ENCODE results near the gene MATN4. TPM values are rescaled to one million over a fixed set of nuclear protein-coding genes. Genes with fewer than 3 reads are reported as not detected.

The MATN4 gene
- total and polyA plus RNA-seq, 12 donors = 0.06 to 0.28 (median 0.24) TPM; not detected in 9

- peaks cover 0 to 14% (median 8%) of the 10 kb centered on the region in 9 donors for H3K4me1 ChIP-seq
- 89 to 90% methylated on average over 52 of the region's 52 CpGs for WGBS, 2 donors
- H3K27ac ChIP-seq = no peak overlapping the region
- no peak for TF ChIP-seq CTCF (IDR thresholded peaks at IDR 0.05)
- intact Hi-C loops (cut with DNase I) = loop anchor here in 1 of 10 donors (10.0 kb wide), 1 partner anchor 293 kb away; no protein-coding TSS in a partner anchor
- no peaks in the 10 kb centered on the region for H3K36me3 ChIP-seq
- no peak for ATAC-seq
- no peaks in the 10 kb centered on the region for H3K9me3 ChIP-seq
- no peak overlapping the region for H3K4me3 ChIP-seq
- DNase-seq = no peak
- H3K27me3 ChIP-seq = peaks cover 5 to 78% (median 55%) of the 10 kb centered on the region in 7 donors
These were observed 10.2 kb downstream of the MATN4 start for GRCh38 chr20:45297786-45298497.

- Histone ChIP-seq H3K9me3 (no peaks in the 10 kb centered on the region), H3K4me1 (peaks cover 0 to 21% (median 9%) of the 10 kb centered on the region in 9 donors), H3K27me3 (peaks cover 5 to 62% (median 43%) of the 10 kb centered on the region in 7 donors), H3K27ac (no peak overlapping the region), H3K36me3 (no peaks in the 10 kb centered on the region), H3K4me3 (no peak overlapping the region)
- TF ChIP-seq CTCF (IDR thresholded peaks at IDR 0.05) = no peak
- DNase-seq (no peak), ATAC-seq (no peak)
- intact Hi-C loops (cut with DNase I) = loop anchor here in 5 of 10 donors (5.0 to 10.0 kb wide), 4 partner anchors 252 to 290 kb away; no protein-coding TSS in a partner anchor
- WGBS, 2 donors = 90 to 98% methylated on average over 1 of the region's 1 CpG
These were observed 13.4 kb downstream of the MATN4 start for GRCh38 chr20:45294659-45295058.

- DNase-seq (no peak), ATAC-seq (no peak)
- Histone ChIP-seq H3K4me1 (peaks cover 0 to 21% (median 9%) of the 10 kb centered on the region in 9 donors), H3K27me3 (peaks cover 5 to 62% (median 43%) of the 10 kb centered on the region in 7 donors), H3K27ac (no peak overlapping the region), H3K36me3 (no peaks in the 10 kb centered on the region), H3K9me3 (no peaks in the 10 kb centered on the region), H3K4me3 (peak overlapping the region in 8 of 10 donors; percentile 31 to 61 (median 54))
- intact Hi-C loops (cut with DNase I) = loop anchor here in 5 of 10 donors (5.0 to 10.0 kb wide), 4 partner anchors 252 to 289 kb away; no protein-coding TSS in a partner anchor
- 54 to 62% methylated on average over 5 of the region's 5 CpGs for WGBS, 2 donors
- TF ChIP-seq CTCF (IDR thresholded peaks at IDR 0.05) = peak in 1 of 9 donors; percentile 5
These were observed 14.1 kb downstream of the MATN4 start for GRCh38 chr20:45294003-45294368.

- intact Hi-C loops (cut with DNase I) = loop anchor here in 5 of 10 donors (2.0 to 10.0 kb wide), 5 partner anchors 249 to 289 kb away; no protein-coding TSS in a partner anchor
- ATAC-seq (peak; percentile 79 to 90 (median 86)), DNase-seq (peak; percentile 77 to 82)
- Histone ChIP-seq H3K4me3 (peak overlapping the region; percentile 13 to 61 (median 52)), H3K27me3 (peaks cover 5 to 56% (median 43%) of the 10 kb centered on the region in 7 donors), H3K27ac (no peak overlapping the region), H3K4me1 (peaks cover 0 to 21% (median 9%) of the 10 kb centered on the region in 9 donors), H3K36me3 (no peaks in the 10 kb centered on the region), H3K9me3 (no peaks in the 10 kb centered on the region)
- TF ChIP-seq CTCF (IDR thresholded peaks at IDR 0.05) = peak; percentile 87 to 96 (median 93)
- WGBS, 2 donors = 1 to 2% methylated on average over 79 of the region's 79 CpGs
These were observed 14.8 kb downstream of the MATN4 start for GRCh38 chr20:45293041-45294002.
